ENCODE data around the gene HINT3. TPM values are rescaled to one million over a fixed set of nuclear protein-coding genes. Genes with fewer than 3 reads are reported as not detected.

HINT3 gene
- total RNA-seq, 1 experiment from 2014 or later = 11.7 TPM

GRCh38 chr6:126027601-126028000 lies 71.0 kb downstream of the HINT3 start:
- no peak overlapping the region for H2BK20ac ChIP-seq (ENCODE audit: low read depth, low read length, poor library complexity, severe bottlenecking)
- H3K27me3 Mint-ChIP-seq (ENCODE audit: low read depth) = no peaks in the 10 kb centered on the region
- no peak overlapping the region for H4K91ac ChIP-seq (ENCODE audit: insufficient read length, low read depth, low read length)
- H3K4me1 Mint-ChIP-seq = no peaks in the 10 kb centered on the region
- no peak overlapping the region for H3K4me3 Mint-ChIP-seq
- H2BK12ac ChIP-seq (ENCODE audit: insufficient read length, low read depth, low read length) = no peak overlapping the region
- H4K20me1 ChIP-seq (ENCODE audit: control insufficient read depth, insufficient read depth, insufficient read length) = no peaks in the 10 kb centered on the region
- H3K9ac ChIP-seq (ENCODE audit: extremely low read depth, insufficient read length, low read length) = no peak overlapping the region
- H2BK15ac ChIP-seq (ENCODE audit: low read depth, low read length) = no peak overlapping the region
- H3K79me1 ChIP-seq (ENCODE audit: insufficient read depth, low read depth, low read length, poor library complexity, severe bottlenecking) = no peaks in the 10 kb centered on the region
- H3K18ac ChIP-seq (ENCODE audit: insufficient read length, low read depth, low read length) = no peak overlapping the region
- no peak overlapping the region for H3K4ac ChIP-seq (ENCODE audit: low read depth, low read length)
- H3K56ac ChIP-seq (ENCODE audit: insufficient read length, low read depth, low read length) = no peak overlapping the region
- H3K9me3 Mint-ChIP-seq = no peaks in the 10 kb centered on the region
- H2BK5ac ChIP-seq (ENCODE audit: insufficient read length, low read length) = no peak overlapping the region
- no peak overlapping the region for H4K8ac ChIP-seq (replicated peaks; ENCODE audit: insufficient read length, low read depth, low read length)
- no peaks in the 10 kb centered on the region for H3K23me2 ChIP-seq (ENCODE audit: insufficient read length, low read depth, low read length, poor library complexity, severe bottlenecking)
- H3K9me3 ChIP-seq (ENCODE audit: control insufficient read depth, low read depth, low read length) = no peaks in the 10 kb centered on the region
- H3K14ac ChIP-seq (ENCODE audit: insufficient read depth, low read length) = no peak overlapping the region
- H3K4me2 ChIP-seq (ENCODE audit: insufficient read depth, insufficient read length, low read length) = no peak overlapping the region
- no peak overlapping the region for H4K5ac ChIP-seq (ENCODE audit: insufficient read length, low read depth, low read length)
- no peak for DNase-seq
- no peak overlapping the region for H2BK120ac ChIP-seq (ENCODE audit: low read depth, low read length, poor library complexity, severe bottlenecking)
- no peaks in the 10 kb centered on the region for H3K27me3 ChIP-seq (ENCODE audit: insufficient read depth, low read length)
- peaks cover 2 to 46% (median 40%) of the 10 kb centered on the region in 3 experiments; a peak in 6 of 7 replicates for H3K36me3 Mint-ChIP-seq (ENCODE audit: insufficient read depth in 1 of 3, low read depth in 3 of 3)
- no peaks in the 10 kb centered on the region for H3K79me2 ChIP-seq (ENCODE audit: insufficient read depth, low read length)
- H3K27ac Mint-ChIP-seq = no peak overlapping the region
- TF ChIP-seq CTCF (conservative IDR thresholded peaks at IDR 0.05) = no peak
- no peak overlapping the region for H2AK5ac ChIP-seq (ENCODE audit: insufficient read length, low read length)
- no peak overlapping the region for H3T11ph ChIP-seq (ENCODE audit: low read length)
- H3K4me1 ChIP-seq (ENCODE audit: insufficient read depth, low read length) = no peaks in the 10 kb centered on the region
- H3K27ac ChIP-seq (ENCODE audit: insufficient read length, low read depth, low read length) = no peak overlapping the region
- H3K23ac ChIP-seq (ENCODE audit: insufficient read length, low read depth, low read length) = no peak overlapping the region
- H2AFZ ChIP-seq (ENCODE audit: low read length) = no peak overlapping the region

Other genes starting within 250 kb of the HINT3 start
- 5.6 and 6.6 TPM in 2 replicates for gene HEY2, start 207.1 kb upstream of the HINT3 start, total RNA-seq (2021)
- gene NCOA7, start 165.8 kb upstream of the HINT3 start, total RNA-seq (2021) = 7.1 and 9.4 TPM in 2 replicates
- 26.9 and 31.1 TPM in 2 replicates for gene TRMT11, start 29.8 kb downstream of the HINT3 start, total RNA-seq (2021)

Data from H9 (cell line).